ENCODE data around the gene GSK3B. TPM values are rescaled to one million over a fixed set of nuclear protein-coding genes. Genes with fewer than 3 reads are reported as not detected.

The GSK3B gene
- total RNA-seq, 1 experiment from 2014 or later: 50.0 TPM

GRCh38 chr3:119884161-119884557, 210.1 kb downstream of the GSK3B start:
- H3K27ac ChIP-seq (ENCODE audit: low read depth, low read length): no peak overlapping the region
- TF ChIP-seq EGR1 (IDR thresholded peaks at IDR 0.05; ENCODE audit: low read depth) (no peak), CEBPB (IDR thresholded peaks at IDR 0.05; ENCODE audit: low read depth) (no peak), SIN3A (IDR thresholded peaks at IDR 0.05; ENCODE audit: low read depth) (no peak), ZBTB33 (IDR thresholded peaks at IDR 0.05; ENCODE audit: extremely low read depth, insufficient replicate concordance, low read length) (no peak), TCF7L2 (IDR thresholded peaks at IDR 0.05; ENCODE audit: borderline replicate concordance, extremely low read depth, insufficient read depth, insufficient read length) (no peak), SRF (IDR thresholded peaks at IDR 0.05; ENCODE audit: low read depth) (no peak), ATF3 (IDR thresholded peaks at IDR 0.05) (no peak), EZH2phosphoT487 (IDR thresholded peaks at IDR 0.05; ENCODE audit: borderline replicate concordance) (no peak)
- no peaks in the 10 kb centered on the region for H4K20me1 ChIP-seq (ENCODE audit: insufficient read depth)
- H3K36me3 ChIP-seq (ENCODE audit: control insufficient read depth in 1 of 2, insufficient read depth in 2 of 2, low read length in 2 of 2): no peaks in the 10 kb centered on the region
- no peak overlapping the region for H3K9ac ChIP-seq (ENCODE audit: low read length)
- no peaks in the 10 kb centered on the region for H3K9me2 ChIP-seq (ENCODE audit: insufficient read depth)
- RAD21 ChIA-PET (ENCODE audit: low non-redundant PET in 1 of 2, low total read pairs in 2 of 2, uncharacterized antibody in 2 of 2, unreplicated experiment in 2 of 2): no interaction called here
- H3K9me3 ChIP-seq (ENCODE audit: control insufficient read depth in 1 of 2, insufficient read depth in 1 of 2, low read depth in 1 of 2, low read length in 2 of 2): 0 out of 4 replicates have a peak, but pooled peaks cover 0 to 2% of the 10 kb centered on the region in 2 experiments
- DNase-seq (ENCODE audit: low read depth, low spot score) (no peak), ATAC-seq (no peak)
- intact Hi-C loops (cut with micrococcal nuclease): no loop called here
- POLR2A ChIA-PET: no interaction called here
- H3K79me2 ChIP-seq (ENCODE audit: insufficient read depth, low read length): no peaks in the 10 kb centered on the region
- CTCF ChIA-PET: interaction anchor here (2.0 kb wide), 1 partner anchor 8 kb away, joined by 10 read pairs; no protein-coding TSS in a partner anchor
- H3K4me3 ChIP-seq (replicated peaks in 1 of 2; ENCODE audit: low read depth in 1 of 2, low read length in 2 of 2): no peak overlapping the region
- no peaks in the 10 kb centered on the region for H3K27me3 ChIP-seq (ENCODE audit: insufficient read depth, low read length)
- no peaks in the 10 kb centered on the region for H3K4me1 ChIP-seq (ENCODE audit: control insufficient read depth in 1 of 2, insufficient read depth in 2 of 2, low read length in 2 of 2)
- BruUV-seq (replicated peaks): no TSS peak
- H3K4me2 ChIP-seq (ENCODE audit: low read length): no peak overlapping the region
- no peak overlapping the region for H2AFZ ChIP-seq (ENCODE audit: low read depth, low read length, poor library complexity, severe bottlenecking)

Measured in HCT116 (cell line).